Activated CD4-positive, CD25-positive, alpha-beta regulatory T cell treated with anti-CD3 and anti-CD28 coated beads, Interleukin-2, amount 50 U/mL, for 72 hours (primary cell): ENCODE results near the gene PCYT2.

Experiments used
- DNase-seq: peaks from one replicate; pipeline ENCODE4 v3.0.0; 2021

Gene PCYT2

DNA sequence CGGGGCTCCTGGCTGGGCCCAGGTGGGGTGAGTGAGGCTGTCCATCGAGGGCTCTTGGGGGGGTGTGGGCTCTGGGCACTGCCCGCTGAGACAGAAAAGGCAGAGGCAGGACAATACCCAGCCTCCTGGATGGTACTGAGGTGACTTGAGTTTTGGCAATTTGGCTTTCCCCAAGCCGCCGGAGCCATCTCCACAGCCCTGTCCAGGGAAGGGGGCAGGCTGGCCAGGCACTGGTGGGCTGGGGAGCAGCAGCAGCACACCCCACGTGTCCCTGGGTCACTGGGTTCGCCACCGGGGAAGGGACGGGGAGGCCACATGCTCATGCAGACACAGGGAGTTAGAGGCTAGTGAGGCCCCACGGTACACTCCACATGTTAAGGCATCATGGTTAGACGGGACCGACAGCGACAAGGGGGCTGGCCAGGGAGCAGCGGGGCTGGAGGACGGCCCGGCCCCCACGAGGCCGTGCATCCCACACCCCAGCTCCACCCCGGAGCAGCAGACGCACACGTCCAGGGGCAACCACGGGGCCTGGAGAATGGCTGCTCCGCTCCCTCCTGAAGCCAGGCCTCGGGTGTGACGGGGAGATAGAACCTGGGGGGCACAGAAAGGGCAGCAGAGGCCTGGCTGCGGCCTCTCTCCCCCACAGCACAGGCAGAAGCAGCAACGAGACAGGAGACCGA is 43.1 kb downstream of the PCYT2 start:
- DNase-seq: no peak

DNA sequence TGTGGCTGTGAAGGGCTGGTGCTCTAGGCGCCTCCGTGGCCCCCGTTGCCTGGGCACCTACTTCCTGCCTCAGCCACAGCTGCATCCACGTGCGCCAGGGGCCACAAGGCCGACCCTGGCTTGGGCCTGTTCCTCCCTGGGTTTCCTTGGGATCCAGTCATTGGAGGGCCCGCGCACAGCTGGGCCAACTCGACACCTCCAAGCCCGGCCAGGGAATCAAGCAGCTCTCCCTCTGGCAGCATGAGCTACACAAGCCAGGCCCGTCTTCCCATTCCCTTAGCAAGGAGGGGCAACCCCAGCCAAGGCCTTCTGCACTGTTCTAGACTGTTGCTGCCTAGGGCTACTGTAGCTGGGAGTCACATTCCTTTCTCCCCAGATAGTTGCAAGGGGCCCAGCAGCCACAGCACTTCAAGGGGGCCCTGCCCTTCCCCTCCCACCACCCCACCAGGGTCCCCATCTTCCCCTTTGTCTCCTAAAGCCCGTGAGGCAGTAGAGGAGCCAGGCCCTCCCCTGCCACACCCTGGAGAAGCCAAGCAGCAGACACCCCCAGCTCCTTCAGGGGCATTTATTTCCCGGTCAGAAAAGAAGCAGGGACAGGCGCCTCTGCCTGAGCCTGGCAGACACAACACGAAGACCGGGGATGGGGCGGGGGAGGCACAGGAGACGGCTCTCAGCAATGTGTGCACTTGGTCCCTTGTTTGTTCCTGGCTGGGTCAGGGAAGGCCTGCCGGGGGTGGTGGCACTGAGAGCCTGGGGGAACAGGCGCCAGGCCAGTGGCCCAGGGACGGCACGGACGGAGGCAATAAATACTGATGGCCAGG is 43.8 kb downstream of the PCYT2 start:
- DNase-seq: no peak

DNA sequence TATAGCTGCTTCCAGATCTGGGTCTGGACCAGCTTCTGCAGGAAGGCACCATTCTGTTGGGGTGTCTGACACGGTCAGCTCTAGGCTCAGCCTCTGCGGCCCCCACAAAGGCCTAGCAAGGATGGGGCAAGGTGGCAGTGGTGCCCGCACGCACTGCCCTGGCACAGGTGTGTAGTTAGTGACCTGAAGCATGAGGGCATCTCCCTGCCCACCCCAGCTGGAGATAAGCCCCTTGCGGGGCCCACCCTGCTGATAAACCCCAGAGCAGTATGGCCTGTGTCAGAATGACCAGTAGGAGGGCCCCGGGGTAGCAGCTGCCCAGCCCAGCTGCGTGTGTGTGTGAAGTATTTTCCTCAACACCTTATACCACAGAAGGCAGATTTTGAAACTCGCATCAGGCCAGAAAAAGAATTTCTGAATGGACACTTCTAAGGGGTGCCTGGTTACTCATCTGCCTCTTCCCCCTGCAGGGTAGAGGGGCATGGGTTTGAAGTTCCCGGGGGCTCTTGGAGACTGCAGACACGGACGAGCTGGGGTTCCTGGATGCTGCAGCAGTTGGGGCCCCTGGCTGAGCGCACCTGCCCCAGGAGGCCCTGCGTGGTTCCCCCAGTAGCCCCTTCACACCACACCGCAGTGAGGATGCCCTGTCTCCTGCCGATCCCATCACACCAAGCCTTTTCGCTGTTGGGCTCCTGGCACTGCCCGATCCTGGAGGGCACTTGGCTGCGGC is 44.6 kb downstream of the PCYT2 start:
- DNase-seq: no peak

DNA sequence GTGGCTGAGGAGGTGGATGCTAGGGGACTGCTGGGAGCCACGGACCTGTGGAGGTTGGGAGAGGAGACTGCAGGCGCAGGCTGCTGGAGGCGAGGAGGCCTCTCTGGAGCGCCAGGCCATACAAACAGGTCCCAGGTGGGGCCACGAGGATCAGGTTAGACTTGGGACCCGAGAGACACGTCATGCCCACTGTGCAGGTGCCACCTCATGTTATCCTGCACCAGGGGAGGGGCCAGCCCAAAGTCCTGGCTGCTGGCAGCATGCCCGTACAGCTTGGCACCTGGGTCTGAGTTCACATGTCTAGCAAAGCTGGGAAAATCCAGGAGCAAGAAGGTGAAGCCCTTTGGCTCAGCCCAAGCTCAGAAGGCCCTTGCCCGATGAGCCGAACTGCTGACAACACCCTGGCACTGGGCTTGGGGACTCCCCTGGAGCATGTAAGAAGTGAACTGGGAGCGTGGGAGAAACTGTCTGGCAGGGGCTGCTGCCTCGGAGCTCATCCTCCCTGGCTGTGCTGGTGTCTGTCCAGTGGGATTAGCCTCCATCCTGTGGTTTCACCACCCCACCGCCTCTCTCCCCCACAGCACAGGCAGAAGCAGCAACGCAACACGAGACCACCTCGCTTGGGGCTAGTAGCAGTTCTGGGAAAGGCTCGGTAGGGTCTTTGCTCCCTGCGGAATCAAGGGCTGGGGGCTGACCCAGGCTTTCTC is 45.3 kb downstream of the PCYT2 start:
- no peak for DNase-seq

DNA sequence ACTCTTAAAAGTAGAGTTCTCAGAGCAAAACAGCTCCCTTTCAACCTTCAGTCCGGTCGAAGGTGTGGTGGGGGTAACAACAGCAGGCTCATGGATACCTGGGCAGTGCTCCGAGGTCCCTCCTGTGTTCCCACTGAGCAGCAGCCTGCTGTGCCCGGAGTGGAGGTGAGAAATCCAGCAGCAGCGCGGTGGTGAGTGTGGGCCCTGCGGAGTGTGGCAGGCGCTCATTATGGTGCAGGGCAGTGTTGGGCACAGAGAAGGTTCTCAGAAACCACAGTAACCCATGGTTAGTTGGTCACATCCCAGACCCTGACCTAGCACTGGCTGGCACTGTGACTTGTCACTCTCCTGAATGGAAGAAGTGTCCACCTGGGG is 45.9 kb downstream of the PCYT2 start:
- no peak for DNase-seq

DNA sequence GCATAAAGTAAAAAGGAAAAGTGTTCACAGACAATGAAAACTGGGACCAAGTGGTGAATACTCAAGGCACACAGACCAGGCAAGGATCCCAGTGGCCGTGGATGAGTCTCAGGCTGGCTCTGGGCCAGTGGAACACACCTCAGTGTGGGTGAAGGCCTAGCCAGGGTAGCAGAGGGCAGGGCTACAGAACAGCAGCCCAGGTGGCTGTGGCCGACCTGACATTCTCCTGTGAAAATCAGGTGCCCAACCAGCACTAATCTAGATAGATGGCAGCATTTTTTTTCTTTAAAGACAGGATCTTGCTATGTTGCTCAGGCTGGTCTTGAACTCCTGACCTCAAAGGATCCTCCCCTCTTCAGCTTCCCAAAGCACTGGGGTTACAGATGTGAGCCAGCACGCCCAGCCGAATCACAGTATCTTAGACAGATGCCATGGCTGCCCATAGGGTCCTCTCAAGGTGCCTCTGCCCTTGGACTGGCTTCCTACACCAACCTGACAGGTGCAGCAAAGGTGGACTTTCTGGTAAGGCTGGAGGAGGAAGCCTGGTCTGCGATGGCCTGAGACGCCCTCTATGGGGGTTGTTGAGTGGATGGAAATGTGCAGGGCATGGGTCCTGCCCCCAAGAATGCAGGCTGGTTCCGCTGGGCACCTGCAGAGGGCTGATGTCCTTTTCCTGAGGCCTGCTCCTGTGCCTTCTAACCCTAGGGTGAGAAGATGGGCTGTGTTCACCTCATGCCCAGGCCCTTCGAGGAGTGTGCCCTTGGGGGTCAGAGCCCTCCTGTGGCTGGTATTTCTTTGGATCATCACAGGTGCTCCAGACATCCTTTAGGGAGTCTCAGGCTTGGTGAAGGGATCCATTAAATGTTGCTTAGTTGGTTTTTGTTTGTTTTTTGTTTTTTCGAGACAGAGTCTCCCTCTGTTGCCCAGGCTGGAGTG is 47.1 kb downstream of the PCYT2 start:
- no peak for DNase-seq

DNA sequence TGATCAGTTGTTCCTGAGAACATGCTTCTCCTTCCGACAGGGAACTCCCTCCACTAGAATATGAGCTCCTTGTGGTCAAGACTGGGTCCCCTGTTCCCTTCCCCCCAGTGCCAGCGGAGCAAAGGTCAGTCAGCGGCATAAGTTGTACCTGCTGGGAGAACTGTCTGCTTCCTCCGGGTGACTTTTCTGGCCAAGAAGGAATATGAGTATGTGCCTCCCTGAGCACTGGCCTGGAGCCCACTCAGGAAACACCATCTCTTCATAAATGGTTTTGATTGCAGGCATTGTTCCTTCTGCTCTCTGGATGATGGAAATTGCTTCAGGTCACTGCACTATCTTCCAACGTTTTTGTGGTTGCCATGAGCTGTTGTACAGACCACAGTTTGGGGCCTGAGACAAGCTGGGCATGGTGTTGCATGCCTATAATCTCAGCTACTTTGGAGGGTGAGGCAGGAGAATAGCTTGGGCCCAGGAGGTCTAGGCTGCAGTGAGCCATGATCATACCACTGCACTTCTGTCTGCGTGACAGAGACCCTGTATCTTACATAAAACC is 48.0 kb downstream of the PCYT2 start:
- DNase-seq: no peak

DNA sequence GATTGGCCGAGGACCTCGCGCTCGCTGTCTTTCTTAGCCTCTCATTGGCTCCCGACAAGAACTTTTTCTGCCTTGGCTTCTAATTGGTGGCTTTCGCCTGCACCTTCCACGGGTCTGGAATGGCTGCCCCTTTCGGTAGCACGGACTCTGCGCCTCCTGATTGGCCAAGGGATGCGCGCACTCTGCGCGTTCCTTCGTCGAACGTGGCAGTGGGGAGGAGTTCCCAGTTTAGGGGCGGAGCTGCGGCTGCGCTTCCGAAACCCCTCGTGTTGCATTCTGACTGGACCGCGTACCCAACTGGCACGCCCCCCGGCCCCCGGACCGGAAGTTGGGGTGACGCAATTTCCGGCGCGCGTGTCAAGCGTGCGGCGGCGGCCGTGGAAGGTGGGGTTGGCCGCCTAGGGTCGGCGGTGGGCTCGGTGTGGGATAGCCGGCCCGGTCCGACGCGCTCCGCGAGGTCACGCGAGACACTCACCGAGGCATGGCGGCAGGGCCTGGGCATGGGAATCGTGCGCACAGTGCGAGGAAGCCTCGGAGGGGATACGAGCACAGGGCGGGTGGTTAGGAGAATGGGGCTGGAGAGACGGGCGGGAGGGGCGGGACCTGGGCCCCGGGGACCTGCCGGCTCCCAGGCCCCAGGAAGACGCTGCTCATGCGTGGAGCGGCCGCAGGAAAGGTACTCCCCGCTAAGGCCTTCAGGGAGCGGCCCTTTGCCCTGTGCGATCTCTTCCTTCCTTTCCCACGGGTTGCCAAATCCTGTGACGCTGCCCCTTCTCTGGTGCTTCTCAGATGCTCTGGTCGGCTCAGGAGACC is 50.2 kb downstream of the PCYT2 start:
- peak; percentile 99 for DNase-seq

DNA sequence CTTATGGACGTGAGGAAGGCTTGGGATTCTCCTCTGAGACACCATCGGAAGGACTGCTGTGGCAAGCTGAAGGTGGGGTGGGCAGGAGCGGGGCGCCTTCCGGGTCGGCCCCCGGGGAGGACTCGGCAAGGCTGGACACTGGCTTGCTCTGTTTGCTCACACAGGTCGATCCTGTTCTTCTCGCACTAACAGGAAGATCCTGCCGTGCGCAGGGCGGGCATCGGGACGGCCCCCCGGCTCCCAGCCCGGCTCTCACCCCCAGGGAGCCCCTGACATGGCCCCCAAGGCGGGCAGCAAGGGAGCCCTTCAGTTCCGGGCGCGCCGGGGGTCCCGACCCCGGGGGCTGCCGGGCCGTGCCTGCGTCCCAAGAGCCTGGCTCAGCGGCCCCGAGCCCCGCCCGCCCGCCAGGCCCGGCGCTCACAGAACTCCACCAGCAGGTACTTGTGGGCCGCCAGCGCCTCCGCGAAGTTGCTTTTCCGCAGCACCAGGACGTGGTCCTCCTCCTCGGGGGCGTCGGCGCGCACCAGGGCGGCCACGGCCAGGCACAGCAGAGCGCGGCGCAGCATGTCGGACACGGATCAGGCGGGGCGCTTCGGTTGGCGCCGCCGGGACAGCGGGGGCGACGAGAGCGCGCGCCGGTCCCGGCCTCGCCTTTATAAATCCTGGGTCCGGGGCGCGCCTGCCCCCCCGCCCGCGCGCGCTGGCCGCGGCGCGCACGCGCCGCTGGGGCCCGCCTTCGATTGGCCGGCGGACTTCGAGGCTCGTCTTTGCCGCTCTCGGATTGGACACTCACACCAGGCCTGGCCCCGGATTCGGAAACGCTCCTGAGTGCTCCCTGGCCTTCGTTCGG is 51.1 kb downstream of the PCYT2 start, which contains the start of gene P4HB:
TSS of gene P4HB (minus strand) at position 630 of the 850 bp plus-strand sequence. CDS start at position 566, 64 bp downstream.
- DNase-seq: peak; percentile 39

DNA sequence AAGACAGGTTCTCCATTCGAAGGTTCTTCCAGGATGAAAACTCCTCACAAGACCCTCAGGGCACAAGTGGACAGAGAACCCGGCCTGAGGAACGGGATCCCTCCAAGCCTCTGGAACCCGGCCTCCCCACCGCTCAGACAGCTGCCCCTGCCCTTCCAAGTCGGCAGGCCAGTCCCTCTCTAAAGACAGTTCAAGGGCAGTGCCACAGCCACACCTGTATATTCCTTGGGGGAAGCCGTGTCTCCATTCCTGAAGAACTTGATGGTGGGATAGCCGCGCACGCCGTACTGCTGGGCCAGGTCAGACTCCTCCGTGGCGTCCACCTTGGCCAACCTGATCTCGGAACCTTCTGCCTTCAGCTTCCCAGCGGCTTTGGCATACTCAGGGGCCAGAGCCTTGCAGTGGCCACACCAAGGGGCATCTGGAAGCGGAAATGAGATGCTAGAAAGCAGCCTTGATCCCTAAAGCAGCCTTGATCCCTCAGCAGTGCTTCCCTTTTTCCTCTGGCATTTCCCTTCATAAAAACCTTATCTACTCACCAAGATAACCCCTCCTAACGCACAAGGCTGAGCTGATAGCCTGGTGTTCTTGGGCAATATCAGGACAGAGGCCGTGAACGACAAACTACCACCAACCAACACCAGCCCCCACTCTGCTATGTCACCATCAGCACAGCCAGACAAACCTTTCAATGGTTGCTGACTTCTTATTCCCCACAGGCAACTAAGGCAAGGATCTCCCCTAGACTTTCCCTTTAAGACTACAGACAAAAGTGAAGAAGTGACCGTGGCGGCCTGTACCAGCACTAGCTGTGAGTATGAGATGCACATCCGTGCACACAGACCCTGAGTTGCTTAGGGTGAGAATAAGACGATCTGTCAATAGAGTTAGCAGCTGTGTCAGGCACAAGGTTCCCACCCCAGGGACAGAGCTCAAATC is 52.0 kb downstream of the PCYT2 start:
- DNase-seq: no peak

DNA sequence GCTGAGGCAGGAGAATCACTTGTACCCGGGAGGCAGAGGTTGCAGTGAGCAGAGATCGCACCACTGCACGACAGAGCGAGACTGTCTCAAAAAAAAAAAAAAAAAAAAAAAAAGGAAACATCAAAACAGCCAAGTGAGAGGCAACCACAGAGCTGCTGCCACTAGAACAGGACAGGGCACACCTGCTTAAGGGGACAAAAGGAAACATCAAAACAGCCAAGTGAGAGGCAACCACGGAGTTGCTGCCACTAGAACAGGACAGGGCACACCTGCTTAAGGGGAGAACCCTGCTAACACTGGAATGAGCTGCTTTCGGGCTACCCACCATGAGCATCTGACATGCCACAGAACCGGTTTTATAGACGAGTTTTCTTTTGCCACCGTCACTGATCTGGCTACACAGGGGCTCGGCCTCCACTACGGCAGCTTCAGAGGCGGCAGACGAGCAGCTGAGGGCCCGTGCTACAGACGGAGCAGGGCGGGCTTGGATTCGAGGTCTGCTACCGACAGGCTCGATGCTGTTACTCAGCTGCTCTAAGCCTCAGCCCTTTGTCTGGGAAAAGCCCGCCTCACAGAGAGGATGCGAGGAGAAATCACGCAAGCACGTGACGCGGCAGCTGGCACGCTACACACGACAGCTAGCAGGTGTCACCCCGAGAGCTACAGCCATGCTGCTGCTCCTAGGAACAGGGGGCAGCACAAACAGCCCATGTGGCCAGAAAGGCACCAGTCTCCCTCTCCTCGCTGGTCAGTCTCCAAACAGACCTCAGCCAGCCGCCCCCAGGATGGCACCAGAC is 52.8 kb downstream of the PCYT2 start:
- no peak for DNase-seq

DNA sequence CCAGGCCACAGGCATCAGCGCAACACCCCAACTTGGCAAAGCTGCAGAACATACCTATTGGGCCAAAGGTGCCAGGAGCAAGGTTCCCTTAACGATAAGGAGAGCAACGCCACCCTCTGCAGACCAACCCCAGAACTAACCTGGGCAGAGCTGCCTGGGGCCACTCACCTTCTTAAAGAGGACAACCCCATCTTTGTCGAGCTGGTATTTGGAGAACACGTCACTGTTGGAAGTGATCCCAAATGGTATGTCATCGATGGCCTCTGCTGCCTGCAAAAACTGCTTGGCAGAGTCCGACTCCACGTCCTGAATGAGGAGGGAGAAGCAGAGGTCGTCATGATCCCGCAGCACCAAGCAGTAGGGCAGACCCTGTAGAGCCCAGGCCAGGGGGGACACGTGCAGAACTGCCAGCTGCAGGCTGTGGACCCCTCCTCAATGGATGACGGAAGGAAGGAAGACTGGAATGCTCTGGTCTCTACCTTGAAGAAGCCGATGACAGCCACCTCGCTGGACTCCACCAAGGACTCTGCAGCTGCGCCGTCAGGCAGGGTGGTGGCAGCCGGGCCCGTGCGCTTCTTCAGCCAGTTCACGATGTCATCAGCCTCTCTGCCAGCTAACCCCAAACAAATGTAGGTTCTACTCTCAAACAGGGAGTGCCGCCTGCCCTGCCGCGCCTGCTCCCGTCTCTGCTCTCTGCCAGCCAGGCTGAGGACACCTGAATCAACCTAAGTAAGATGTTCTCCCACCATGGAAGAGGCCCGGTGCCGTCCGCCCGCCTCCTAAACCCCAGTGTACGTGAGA is 56.0 kb downstream of the PCYT2 start:
- no peak for DNase-seq

DNA sequence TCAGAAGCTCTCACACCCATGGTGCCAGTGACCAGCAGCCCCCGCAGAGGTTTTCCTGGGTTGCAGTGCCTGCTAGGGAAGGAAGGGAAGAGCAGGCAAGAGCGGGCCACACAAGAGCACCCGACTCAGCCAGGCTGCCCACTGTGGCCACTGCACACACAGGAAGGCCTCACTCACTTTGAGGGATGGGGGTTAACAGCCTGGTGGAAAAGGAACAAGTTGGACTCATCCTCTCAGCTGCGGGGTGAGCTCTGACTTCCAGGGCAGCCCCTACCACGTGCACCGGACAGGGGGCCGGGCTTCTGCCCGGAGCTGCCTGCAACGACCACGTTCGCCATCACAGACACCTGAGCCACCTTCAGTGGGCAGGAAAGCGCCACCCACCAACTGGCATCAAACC is 59.0 kb downstream of the PCYT2 start:
- DNase-seq: no peak

DNA sequence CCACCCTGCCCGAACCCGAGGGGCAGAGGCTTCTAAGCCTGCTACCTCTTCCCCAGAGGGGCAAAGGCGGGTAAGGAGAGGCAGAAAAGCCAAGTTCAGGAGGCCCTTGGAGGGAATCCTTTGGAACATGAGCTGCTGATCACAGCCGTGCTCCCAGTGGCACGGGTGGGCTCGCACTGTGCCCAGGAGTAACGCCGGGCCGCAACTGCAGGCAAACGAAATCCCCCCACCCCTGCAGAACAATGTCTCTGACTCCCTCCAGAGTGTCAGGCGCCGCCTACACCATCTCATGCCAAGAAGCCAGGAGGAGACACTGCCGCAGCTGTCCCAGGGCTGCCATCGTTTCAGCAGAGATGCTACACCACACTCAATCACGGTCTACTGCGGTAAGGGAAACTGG is 59.8 kb downstream of the PCYT2 start:
- no peak for DNase-seq
